Tibial nerve (tissue), 3 donors: Measurements from ENCODE around the gene LAMP1.

Source experiments
- CTCF ChIP-seq, 5 experiments: fragments of 200-600 bp in 3 of 5; fragments of 450-650 bp in 2 of 5; sonication (generic) in 3 of 5; IDR thresholded peaks; one replicate each; pipeline ENCODE4 v1.5.1; 2016 to 2019; ENCODE audit warnings: antibody characterized with exemption in 5 of 5, mild to moderate bottlenecking in 3 of 5, moderate library complexity in 2 of 5
- POLR2A ChIP-seq, 2 donors: fragments of 450-650 bp; IDR thresholded peaks; one replicate each; pipeline ENCODE4 v1.6.1; 2017; ENCODE audit warnings: antibody characterized with exemption in 2 of 2, mild to moderate bottlenecking in 2 of 2, moderate library complexity in 2 of 2

DNA sequence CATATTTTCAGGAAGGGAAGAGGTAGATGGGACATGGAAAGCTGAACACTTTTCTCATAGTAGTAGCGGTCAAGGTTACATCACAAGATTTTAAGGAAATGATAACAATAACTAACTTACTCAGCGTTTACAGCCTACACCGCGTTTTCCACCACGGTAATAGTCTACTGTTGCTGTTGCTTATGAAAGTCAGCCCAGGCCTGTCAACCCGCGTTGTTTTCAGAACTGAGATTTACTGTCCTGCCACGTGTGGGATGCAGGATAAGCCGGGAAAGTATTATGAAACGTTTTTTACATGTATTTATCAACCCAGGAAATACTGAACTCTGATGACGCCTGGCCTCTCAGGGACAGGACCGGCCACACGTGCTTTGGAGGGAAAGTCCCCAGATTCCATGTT, 36.0 kb upstream of the LAMP1 start:
- TF ChIP-seq POLR2A (IDR thresholded peaks at IDR 0.05), result no peak
- TF ChIP-seq CTCF (IDR thresholded peaks at IDR 0.05), result no peak
